Neural cell (in vitro differentiated cells): ENCODE results near the gene TFCP2L1.

ENCODE experiments used
- EP300 ChIP-seq: fragments of 450-650 bp; conservative IDR thresholded peaks from 2 replicates; pipeline ENCODE4 v1.6.1; 2014; ENCODE audit warnings: antibody characterized with exemption, mild to moderate bottlenecking, moderate library complexity; ENCODE audit not compliant: poor library complexity, severe bottlenecking
- EZH2 ChIP-seq: fragments of 200-600, 300-800 bp; shearing (Covaris generic), sonication (generic); IDR thresholded peaks from 2 replicates; pipeline ENCODE4 v1.6.1; 2014; ENCODE audit warnings: antibody characterized with exemption, low read length, borderline replicate concordance, mild to moderate bottlenecking; ENCODE audit not compliant: insufficient read depth, poor library complexity, severe bottlenecking
- POLR2AphosphoS5 ChIP-seq: IDR thresholded peaks from 2 replicates; pipeline ENCODE4 v1.6.1; 2012
- RAD21 ChIP-seq: fragments of 450-650 bp; conservative IDR thresholded peaks from 2 replicates; pipeline ENCODE4 v1.6.1; 2014; ENCODE audit warnings: antibody characterized with exemption, mild to moderate bottlenecking, moderate library complexity
- TF ChIP-seq, protein P1 (sequence below): fragments of 450-650 bp; IDR thresholded peaks from 2 replicates; pipeline ENCODE4 v1.5.1; 2014; ENCODE audit warnings: antibody characterized with exemption, mild to moderate bottlenecking, moderate library complexity; ENCODE audit not compliant: poor library complexity, severe bottlenecking
- TF ChIP-seq, protein P2 (sequence below): IDR thresholded peaks from 2 replicates; pipeline ENCODE4 v1.6.1; 2012; ENCODE audit warnings: borderline replicate concordance

- TF ChIP-seq, protein P1, sequence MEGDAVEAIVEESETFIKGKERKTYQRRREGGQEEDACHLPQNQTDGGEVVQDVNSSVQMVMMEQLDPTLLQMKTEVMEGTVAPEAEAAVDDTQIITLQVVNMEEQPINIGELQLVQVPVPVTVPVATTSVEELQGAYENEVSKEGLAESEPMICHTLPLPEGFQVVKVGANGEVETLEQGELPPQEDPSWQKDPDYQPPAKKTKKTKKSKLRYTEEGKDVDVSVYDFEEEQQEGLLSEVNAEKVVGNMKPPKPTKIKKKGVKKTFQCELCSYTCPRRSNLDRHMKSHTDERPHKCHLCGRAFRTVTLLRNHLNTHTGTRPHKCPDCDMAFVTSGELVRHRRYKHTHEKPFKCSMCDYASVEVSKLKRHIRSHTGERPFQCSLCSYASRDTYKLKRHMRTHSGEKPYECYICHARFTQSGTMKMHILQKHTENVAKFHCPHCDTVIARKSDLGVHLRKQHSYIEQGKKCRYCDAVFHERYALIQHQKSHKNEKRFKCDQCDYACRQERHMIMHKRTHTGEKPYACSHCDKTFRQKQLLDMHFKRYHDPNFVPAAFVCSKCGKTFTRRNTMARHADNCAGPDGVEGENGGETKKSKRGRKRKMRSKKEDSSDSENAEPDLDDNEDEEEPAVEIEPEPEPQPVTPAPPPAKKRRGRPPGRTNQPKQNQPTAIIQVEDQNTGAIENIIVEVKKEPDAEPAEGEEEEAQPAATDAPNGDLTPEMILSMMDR, result no peak
- TF ChIP-seq POLR2AphosphoS5 (no peak), EZH2 (peak; percentile 39), EP300 (no peak), RAD21 (no peak)
- TF ChIP-seq, protein P2, sequence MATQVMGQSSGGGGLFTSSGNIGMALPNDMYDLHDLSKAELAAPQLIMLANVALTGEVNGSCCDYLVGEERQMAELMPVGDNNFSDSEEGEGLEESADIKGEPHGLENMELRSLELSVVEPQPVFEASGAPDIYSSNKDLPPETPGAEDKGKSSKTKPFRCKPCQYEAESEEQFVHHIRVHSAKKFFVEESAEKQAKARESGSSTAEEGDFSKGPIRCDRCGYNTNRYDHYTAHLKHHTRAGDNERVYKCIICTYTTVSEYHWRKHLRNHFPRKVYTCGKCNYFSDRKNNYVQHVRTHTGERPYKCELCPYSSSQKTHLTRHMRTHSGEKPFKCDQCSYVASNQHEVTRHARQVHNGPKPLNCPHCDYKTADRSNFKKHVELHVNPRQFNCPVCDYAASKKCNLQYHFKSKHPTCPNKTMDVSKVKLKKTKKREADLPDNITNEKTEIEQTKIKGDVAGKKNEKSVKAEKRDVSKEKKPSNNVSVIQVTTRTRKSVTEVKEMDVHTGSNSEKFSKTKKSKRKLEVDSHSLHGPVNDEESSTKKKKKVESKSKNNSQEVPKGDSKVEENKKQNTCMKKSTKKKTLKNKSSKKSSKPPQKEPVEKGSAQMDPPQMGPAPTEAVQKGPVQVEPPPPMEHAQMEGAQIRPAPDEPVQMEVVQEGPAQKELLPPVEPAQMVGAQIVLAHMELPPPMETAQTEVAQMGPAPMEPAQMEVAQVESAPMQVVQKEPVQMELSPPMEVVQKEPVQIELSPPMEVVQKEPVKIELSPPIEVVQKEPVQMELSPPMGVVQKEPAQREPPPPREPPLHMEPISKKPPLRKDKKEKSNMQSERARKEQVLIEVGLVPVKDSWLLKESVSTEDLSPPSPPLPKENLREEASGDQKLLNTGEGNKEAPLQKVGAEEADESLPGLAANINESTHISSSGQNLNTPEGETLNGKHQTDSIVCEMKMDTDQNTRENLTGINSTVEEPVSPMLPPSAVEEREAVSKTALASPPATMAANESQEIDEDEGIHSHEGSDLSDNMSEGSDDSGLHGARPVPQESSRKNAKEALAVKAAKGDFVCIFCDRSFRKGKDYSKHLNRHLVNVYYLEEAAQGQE, result no peak
Observed at GRCh38 chr2:121284463-121285449, at the start of gene TFCP2L1.
